ENCODE measurements around the gene PPARA. TPM values are rescaled to one million over a fixed set of nuclear protein-coding genes. Genes with fewer than 3 reads are reported as not detected.

PPARA gene
- total and polyA plus RNA-seq, 2 of the 4 experiments (the other 2 are of a cell fraction), result 3.1 to 7.0 TPM

- H3K4ac ChIP-seq (ENCODE audit: low read depth, low read length), result no peak overlapping the region
- H2AK5ac ChIP-seq (ENCODE audit: low read depth, low read length), result no peak overlapping the region
- no peak overlapping the region for H3K4me2 ChIP-seq (ENCODE audit: low read depth, low read length)
- BruUV-seq (replicated peaks), result TSS peak; percentile 4
- no peak for TF ChIP-seq CHD1 (IDR thresholded peaks at IDR 0.05; ENCODE audit: low read depth, low read length)
- TF ChIP-seq, protein P1, sequence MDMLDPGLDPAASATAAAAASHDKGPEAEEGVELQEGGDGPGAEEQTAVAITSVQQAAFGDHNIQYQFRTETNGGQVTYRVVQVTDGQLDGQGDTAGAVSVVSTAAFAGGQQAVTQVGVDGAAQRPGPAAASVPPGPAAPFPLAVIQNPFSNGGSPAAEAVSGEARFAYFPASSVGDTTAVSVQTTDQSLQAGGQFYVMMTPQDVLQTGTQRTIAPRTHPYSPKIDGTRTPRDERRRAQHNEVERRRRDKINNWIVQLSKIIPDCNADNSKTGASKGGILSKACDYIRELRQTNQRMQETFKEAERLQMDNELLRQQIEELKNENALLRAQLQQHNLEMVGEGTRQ (IDR thresholded peaks at IDR 0.05; ENCODE audit: low read depth, low read length), result no peak
- TF ChIP-seq POLR2A (IDR thresholded peaks at IDR 0.05; ENCODE audit: low read depth, low read length), result no peak
- no peak for TF ChIP-seq ELK1 (IDR thresholded peaks at IDR 0.05; ENCODE audit: borderline replicate concordance, low read depth, low read length)
- no peak for TF ChIP-seq RCOR1 (IDR thresholded peaks at IDR 0.05; ENCODE audit: insufficient replicate concordance, low read length)
- no peak for TF ChIP-seq CTCF (conservative IDR thresholded peaks at IDR 0.05; ENCODE audit: low read depth, low read length)
- no peak for TF ChIP-seq MXI1 (IDR thresholded peaks at IDR 0.05; ENCODE audit: borderline replicate concordance, low read depth, low read length)
- no peak for TF ChIP-seq FOS (IDR thresholded peaks at IDR 0.05; ENCODE audit: low read depth, low read length)
- TF ChIP-seq SMC3 (IDR thresholded peaks at IDR 0.05; ENCODE audit: low read depth, low read length), result no peak
- no peak for TF ChIP-seq NFE2L2 (IDR thresholded peaks at IDR 0.05; ENCODE audit: low read depth, low read length)
- no peak for TF ChIP-seq BHLHE40 (IDR thresholded peaks at IDR 0.05; ENCODE audit: low read depth, low read length)
- no peak for TF ChIP-seq MAFK (IDR thresholded peaks at IDR 0.05; ENCODE audit: low read depth, low read length)
- TF ChIP-seq RFX5 (IDR thresholded peaks at IDR 0.05; ENCODE audit: low read depth, low read length), result no peak
- TF ChIP-seq RAD21 (IDR thresholded peaks at IDR 0.05; ENCODE audit: low read length), result no peak
- no peak for TF ChIP-seq CEBPB (IDR thresholded peaks at IDR 0.05; ENCODE audit: low read depth, low read length)
- TF ChIP-seq MAZ (IDR thresholded peaks at IDR 0.05; ENCODE audit: borderline replicate concordance, low read depth, low read length), result no peak
- no peaks in the 10 kb centered on the region; the same call in 1 of the 2 replicates for H4K20me1 ChIP-seq (ENCODE audit: insufficient read depth, low read length)
- ChIA-PET CTCF (no interaction called here), POLR2A (ENCODE audit: unreplicated experiment) (no interaction called here)
- no peak overlapping the region for H3K23ac ChIP-seq (ENCODE audit: low read depth, low read length)
- no peak overlapping the region for H4K5ac ChIP-seq (ENCODE audit: low read depth, low read length)
- H3K36me3 ChIP-seq (ENCODE audit: control insufficient read depth, insufficient read depth, low read length), result peaks cover 28% of the 10 kb centered on the region
- no peak overlapping the region for H2BK120ac ChIP-seq (ENCODE audit: low read depth, low read length)
- H3K18ac ChIP-seq (ENCODE audit: low read depth, low read length), result no peak overlapping the region
- dilution Hi-C loops (cut with HindIII; ENCODE audit: low sequenced_read_pairs, unreplicated experiment), result no loop called here
- H3K9me3 ChIP-seq (ENCODE audit: control insufficient read depth, insufficient read depth, low read length), result no peaks in the 10 kb centered on the region
- H3K4me3 ChIP-seq (ENCODE audit: insufficient read depth, low read depth, low read length), result no peak overlapping the region
- intact Hi-C loops (cut with micrococcal nuclease), result no loop called here
- peaks cover 0 to 6% of the 10 kb centered on the region in 2 experiments; a peak in 2 of 4 replicates for H3K79me1 ChIP-seq (ENCODE audit: low read depth in 1 of 2, low read length in 2 of 2)
- no peaks in the 10 kb centered on the region for H3K27me3 ChIP-seq (ENCODE audit: control insufficient read depth, insufficient read depth, low read length)
- H4K8ac ChIP-seq (ENCODE audit: low read depth in 2 of 2, low read length in 2 of 2), result no peak overlapping the region
- H2BK5ac ChIP-seq (ENCODE audit: low read depth, low read length, poor library complexity, severe bottlenecking), result no peak overlapping the region
- H4K91ac ChIP-seq (ENCODE audit: insufficient read depth, low read depth, low read length), result no peak overlapping the region
- H2AK9ac ChIP-seq (replicated peaks; ENCODE audit: low read depth, low read length, poor library complexity), result no peak overlapping the region
- H3K27ac ChIP-seq (ENCODE audit: insufficient read depth, low read length), result no peak overlapping the region
- no peak overlapping the region for H3K56ac ChIP-seq (ENCODE audit: extremely low read depth, insufficient read depth, low read length)
- 100% methylated on average over 2 of the region's 6 CpGs; no CpG with 5 or more reads in 1 of the 2 experiments for WGBS, 2 experiments (ENCODE audit: extremely low coverage in 2 of 2, insufficient read length in 1 of 2)
- no peak for ATAC-seq (ENCODE audit: low read depth)
- H3K9ac ChIP-seq (ENCODE audit: low read depth, low read length), result no peak overlapping the region
- peaks cover 7% of the 10 kb centered on the region for H3K9me1 ChIP-seq (ENCODE audit: insufficient read depth, low read length)
- in situ Hi-C loops (cut with MboI; ENCODE audit: low sequenced_read_pairs), result no loop called here
- H3K14ac ChIP-seq (replicated peaks; ENCODE audit: low read depth, low read length), result no peak overlapping the region
- no peak for DNase-seq
- H2BK20ac ChIP-seq (ENCODE audit: low read depth, low read length), result no peak overlapping the region
- no peak overlapping the region for H2BK15ac ChIP-seq (ENCODE audit: low read depth, low read length)
- H2AFZ ChIP-seq (replicated peaks; ENCODE audit: low read length, poor library complexity), result no peak overlapping the region
- peaks cover 4% of the 10 kb centered on the region for H3K4me1 ChIP-seq (ENCODE audit: control insufficient read depth, insufficient read depth, low read length)
Observed at GRCh38 chr22:46240506-46240905, 90.2 kb downstream of the PPARA start.

Measured in IMR-90 (cell line).